Panc1 (cell line): ENCODE results near the gene NMRK1.

ENCODE experiments used
- CTCF ChIP-seq: fragments of 450-650 bp; IDR thresholded peaks from 2 replicates; pipeline ENCODE4 v1.5.1; 2017; ENCODE audit warnings: mild to moderate bottlenecking
- POLR2AphosphoS5 ChIP-seq: IDR thresholded peaks from 2 replicates; pipeline ENCODE4 v1.6.1; 2012; ENCODE audit warnings: mild to moderate bottlenecking, low read depth, low read length, moderate library complexity

- TF ChIP-seq CTCF (no peak), POLR2AphosphoS5 (no peak)
Measured at GRCh38 chr9:75013735-75014134, 74.2 kb downstream of the NMRK1 start.
